Coronary artery (tissue), 2 donors: ENCODE results near the gene LONRF2.

ENCODE experiments used
- DNase-seq: peaks from one replicate; pipeline ENCODE4 v3.0.0-alpha.2; 2017; ENCODE audit warnings: low spot score
- H3K27ac ChIP-seq, 2 donors: fragments of 200-600 bp; sonication (generic); one replicate each; pipeline ENCODE4 v1.5.1; 2016 to 2019
- H3K4me3 ChIP-seq: fragments of 200-600 bp; sonication (generic); 2 replicates; pipeline ENCODE4 v1.5.1; 2016; ENCODE audit warnings: mild to moderate bottlenecking, moderate library complexity
- CTCF ChIP-seq: fragments of 200-600 bp; sonication (generic); IDR thresholded peaks from one replicate; pipeline ENCODE4 v1.5.1; 2019; ENCODE audit warnings: antibody characterized with exemption

Gene LONRF2

GRCh38 chr2:100230754-100231153 is 91.5 kb downstream of the LONRF2 start:
- peak; percentile 8 for DNase-seq

GRCh38 chr2:100228967-100229366 is 93.3 kb downstream of the LONRF2 start:
- no peak for DNase-seq
- no peak overlapping the region for H3K27ac ChIP-seq
- no peak overlapping the region for H3K4me3 ChIP-seq
- TF ChIP-seq CTCF, result no peak

More at GRCh38 chr2:100230754-100231153, 91.5 kb downstream of the LONRF2 start:
- no peak for TF ChIP-seq CTCF
- Histone ChIP-seq H3K4me3 (no peak overlapping the region), H3K27ac (no peak overlapping the region)

GRCh38 chr2:100228415-100228814 is 93.9 kb downstream of the LONRF2 start:
- no peak for TF ChIP-seq CTCF
- Histone ChIP-seq H3K27ac (no peak overlapping the region), H3K4me3 (no peak overlapping the region)
- DNase-seq, result no peak

- no peak for DNase-seq
- no peak overlapping the region for H3K4me3 ChIP-seq
- TF ChIP-seq CTCF, result no peak
- no peak overlapping the region for H3K27ac ChIP-seq
These were observed 97.2 kb downstream of the LONRF2 start for GRCh38 chr2:100224988-100225710.

GRCh38 chr2:100223502-100223901 is 98.8 kb downstream of the LONRF2 start:
- TF ChIP-seq CTCF, result no peak
- H3K4me3 ChIP-seq, result no peak overlapping the region
- H3K27ac ChIP-seq, result no peak overlapping the region
- DNase-seq, result no peak
